GM13976 (cell line): ENCODE data around the gene RGS6.

Source experiments
- DNase-seq: peaks from one replicate; pipeline ENCODE4 v3.0.0; 2012; ENCODE audit warnings: low spot score
- CTCF ChIP-seq: IDR thresholded peaks from 2 replicates; pipeline ENCODE4 v1.5.1; 2012; ENCODE audit warnings: borderline replicate concordance, mild to moderate bottlenecking; ENCODE audit not compliant: insufficient read depth; ENCODE audit errors: extremely low read depth, missing control alignments, control extremely low read depth
- in situ Hi-C: fragments of 300-500 bp; cut with MboI; formaldehyde crosslinking; loops from one replicate; pipeline ENCODE4 v1.12.0; 2022; ENCODE audit warnings: low sequenced_read_pairs, mixed read lengths, inconsistent platforms; ENCODE audit not compliant: unreplicated experiment

The RGS6 gene

GRCh38 chr14:72495668-72496067 is 563.4 kb downstream of the RGS6 start:
- in situ Hi-C loops, result no loop called here
- TF ChIP-seq CTCF, result no peak
- no peak for DNase-seq

GRCh38 chr14:72498646-72499045 is 566.4 kb downstream of the RGS6 start:
- no peak for DNase-seq
- in situ Hi-C loops, result no loop called here
- TF ChIP-seq CTCF, result no peak

- no peak for DNase-seq
- in situ Hi-C loops, result loop anchor here (25.0 kb wide), 1 partner anchor 963 kb away; the partner anchor contains the start of gene NUMB
- TF ChIP-seq CTCF, result no peak
Observed at GRCh38 chr14:72499746-72500145, 567.5 kb downstream of the RGS6 start.

GRCh38 chr14:72500234-72500838 is 568.1 kb downstream of the RGS6 start:
- no peak for TF ChIP-seq CTCF
- DNase-seq, result no peak
- in situ Hi-C loops, result loop anchor here (25.0 kb wide), 1 partner anchor 962 kb away; the partner anchor contains the start of gene NUMB

- no peak for DNase-seq
- TF ChIP-seq CTCF, result no peak
- in situ Hi-C loops, result loop anchor here (25.0 kb wide), 1 partner anchor 961 kb away; the partner anchor contains the start of gene NUMB
Observed at GRCh38 chr14:72501439-72501838, 569.2 kb downstream of the RGS6 start.

- TF ChIP-seq CTCF, result no peak
- no peak for DNase-seq
- in situ Hi-C loops, result loop anchor here (25.0 kb wide), 1 partner anchor 959 kb away; the partner anchor contains the start of gene NUMB
Observed at GRCh38 chr14:72503271-72503670, 571.0 kb downstream of the RGS6 start.
